ENCODE results near the gene CAPS2. TPM values are rescaled to one million over a fixed set of nuclear protein-coding genes. Genes with fewer than 3 reads are reported as not detected.

The CAPS2 gene
- polyA plus RNA-seq, 1 experiment = 1.9 TPM

DNA sequence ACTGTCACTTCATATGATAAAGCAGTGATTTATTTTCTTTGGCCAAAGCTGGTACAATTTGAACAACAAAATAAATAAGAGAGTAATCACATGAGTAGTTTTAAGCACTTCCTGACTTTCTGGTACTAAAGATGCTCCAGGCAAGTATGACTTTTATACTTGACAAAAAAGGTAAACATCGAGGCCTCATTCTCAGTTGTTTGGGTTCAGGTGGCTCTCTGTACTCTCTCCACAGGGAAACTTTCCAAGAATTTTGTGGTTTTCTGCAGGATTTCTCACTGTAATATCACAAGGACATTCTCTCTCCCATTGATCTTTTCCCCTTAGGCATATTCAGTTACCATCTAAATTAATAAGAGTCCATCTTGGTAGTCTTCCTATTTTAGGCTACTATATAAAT, 93.9 kb downstream of the CAPS2 start:
- no peak overlapping the region for H3K27ac ChIP-seq (ENCODE audit: low read depth, low read length)
- no peak for DNase-seq (ENCODE audit: low read depth, low spot score)
- no peak for TF ChIP-seq CTCF (IDR thresholded peaks at IDR 0.05; ENCODE audit: low read depth, low read length)
- peaks cover 2% of the 10 kb centered on the region for H3K27me3 ChIP-seq (ENCODE audit: control insufficient read depth, insufficient read depth, low read length)
- no peaks in the 10 kb centered on the region for H3K9me3 ChIP-seq (ENCODE audit: control insufficient read depth, insufficient read depth, low read length)
- H3K4me3 ChIP-seq (ENCODE audit: low read depth, low read length) = no peak overlapping the region
- ChIA-PET CTCF (no interaction called here), POLR2A (no interaction called here)

DNA sequence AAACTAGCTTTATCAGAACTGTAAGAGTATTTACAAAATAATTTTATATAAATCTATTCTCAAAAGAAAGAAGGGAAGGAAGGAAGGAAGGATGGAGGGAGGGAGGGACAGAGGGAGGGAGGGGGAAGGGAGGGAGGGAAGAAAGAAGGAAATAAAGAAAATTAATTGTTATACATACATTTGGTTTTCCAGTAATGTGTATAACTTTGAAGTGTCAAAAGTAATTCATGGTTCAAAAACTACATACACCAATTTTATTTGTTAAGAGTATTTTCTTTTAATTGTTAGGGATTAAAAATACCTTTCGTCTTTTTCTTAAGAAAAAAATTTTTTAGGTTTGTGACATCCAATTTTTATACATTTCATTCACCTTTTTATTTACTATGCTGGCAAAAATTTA, 103.0 kb downstream of the CAPS2 start:
- Histone ChIP-seq H3K4me3 (ENCODE audit: low read depth, low read length) (no peak overlapping the region), H3K27ac (ENCODE audit: low read depth, low read length) (no peak overlapping the region), H3K27me3 (ENCODE audit: control insufficient read depth, insufficient read depth, low read length) (peaks cover 2% of the 10 kb centered on the region), H3K9me3 (ENCODE audit: control insufficient read depth, insufficient read depth, low read length) (no peaks in the 10 kb centered on the region)
- ChIA-PET CTCF (no interaction called here), POLR2A (no interaction called here)
- DNase-seq (ENCODE audit: low read depth, low spot score) = no peak
- no peak for TF ChIP-seq CTCF (IDR thresholded peaks at IDR 0.05; ENCODE audit: low read depth, low read length)

Other genes with a start within 250 kb of the CAPS2 start
- gene KCNC2, start 120.5 kb downstream of the CAPS2 start, polyA plus RNA-seq (2011; rRNA removed) = not detected in 2 replicates
- not detected in 2 replicates for gene GLIPR1L1, start 4.3 kb upstream of the CAPS2 start, polyA plus RNA-seq (2011; rRNA removed)
- gene GLIPR1L2, start 60.8 kb upstream of the CAPS2 start, polyA plus RNA-seq (2011; rRNA removed) = 0.21 and 0.27 TPM in 2 replicates
- 299 and 335 TPM in 2 replicates for gene GLIPR1, start 150.4 kb upstream of the CAPS2 start, polyA plus RNA-seq (2011; rRNA removed)
- 37.8 and 64.4 TPM in 2 replicates for gene KRR1, start 181.3 kb upstream of the CAPS2 start, polyA plus RNA-seq (2011; rRNA removed)